Measurements from ENCODE around the gene NFIX. TPM values are rescaled to one million over a fixed set of nuclear protein-coding genes. Genes with fewer than 3 reads are reported as not detected.
A peak's percentile ranks its signal among the peaks of the same experiment; 100 is the strongest.

NFIX gene
- total RNA-seq, 1 experiment from 2014 or later: 144 TPM

DNA sequence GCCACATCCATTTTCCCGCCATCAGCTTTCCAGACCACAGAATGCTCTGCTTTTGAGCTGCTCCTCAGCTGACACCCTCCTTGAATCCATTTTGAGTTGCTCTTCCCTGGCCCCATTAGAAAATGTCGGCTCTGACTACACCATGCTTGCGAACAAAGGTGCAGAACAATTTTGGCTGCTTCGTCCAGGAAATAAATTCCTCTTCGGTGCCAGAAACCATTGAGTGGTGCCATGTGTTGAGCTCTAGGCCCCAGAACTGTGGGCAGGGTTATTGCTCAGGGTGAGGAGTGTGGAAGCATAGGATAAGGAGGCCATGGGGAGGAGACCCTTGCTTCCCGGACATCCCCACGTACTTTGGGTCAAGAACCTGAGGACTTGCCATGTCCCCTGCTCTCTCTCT, 52.1 kb downstream of the NFIX start:
- TF ChIP-seq TCF7L2 (IDR thresholded peaks at IDR 0.05; ENCODE audit: low read depth, low read length): no peak
- TF ChIP-seq, protein P1, sequence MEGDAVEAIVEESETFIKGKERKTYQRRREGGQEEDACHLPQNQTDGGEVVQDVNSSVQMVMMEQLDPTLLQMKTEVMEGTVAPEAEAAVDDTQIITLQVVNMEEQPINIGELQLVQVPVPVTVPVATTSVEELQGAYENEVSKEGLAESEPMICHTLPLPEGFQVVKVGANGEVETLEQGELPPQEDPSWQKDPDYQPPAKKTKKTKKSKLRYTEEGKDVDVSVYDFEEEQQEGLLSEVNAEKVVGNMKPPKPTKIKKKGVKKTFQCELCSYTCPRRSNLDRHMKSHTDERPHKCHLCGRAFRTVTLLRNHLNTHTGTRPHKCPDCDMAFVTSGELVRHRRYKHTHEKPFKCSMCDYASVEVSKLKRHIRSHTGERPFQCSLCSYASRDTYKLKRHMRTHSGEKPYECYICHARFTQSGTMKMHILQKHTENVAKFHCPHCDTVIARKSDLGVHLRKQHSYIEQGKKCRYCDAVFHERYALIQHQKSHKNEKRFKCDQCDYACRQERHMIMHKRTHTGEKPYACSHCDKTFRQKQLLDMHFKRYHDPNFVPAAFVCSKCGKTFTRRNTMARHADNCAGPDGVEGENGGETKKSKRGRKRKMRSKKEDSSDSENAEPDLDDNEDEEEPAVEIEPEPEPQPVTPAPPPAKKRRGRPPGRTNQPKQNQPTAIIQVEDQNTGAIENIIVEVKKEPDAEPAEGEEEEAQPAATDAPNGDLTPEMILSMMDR (IDR thresholded peaks at IDR 0.05): no peak
- TF ChIP-seq POLR2AphosphoS5 (IDR thresholded peaks at IDR 0.05; ENCODE audit: low read depth, low read length): no peak
- no peak for TF ChIP-seq SIN3A (IDR thresholded peaks at IDR 0.05; ENCODE audit: borderline replicate concordance, insufficient read depth, low read depth, low read length)
- TF ChIP-seq, protein P2, sequence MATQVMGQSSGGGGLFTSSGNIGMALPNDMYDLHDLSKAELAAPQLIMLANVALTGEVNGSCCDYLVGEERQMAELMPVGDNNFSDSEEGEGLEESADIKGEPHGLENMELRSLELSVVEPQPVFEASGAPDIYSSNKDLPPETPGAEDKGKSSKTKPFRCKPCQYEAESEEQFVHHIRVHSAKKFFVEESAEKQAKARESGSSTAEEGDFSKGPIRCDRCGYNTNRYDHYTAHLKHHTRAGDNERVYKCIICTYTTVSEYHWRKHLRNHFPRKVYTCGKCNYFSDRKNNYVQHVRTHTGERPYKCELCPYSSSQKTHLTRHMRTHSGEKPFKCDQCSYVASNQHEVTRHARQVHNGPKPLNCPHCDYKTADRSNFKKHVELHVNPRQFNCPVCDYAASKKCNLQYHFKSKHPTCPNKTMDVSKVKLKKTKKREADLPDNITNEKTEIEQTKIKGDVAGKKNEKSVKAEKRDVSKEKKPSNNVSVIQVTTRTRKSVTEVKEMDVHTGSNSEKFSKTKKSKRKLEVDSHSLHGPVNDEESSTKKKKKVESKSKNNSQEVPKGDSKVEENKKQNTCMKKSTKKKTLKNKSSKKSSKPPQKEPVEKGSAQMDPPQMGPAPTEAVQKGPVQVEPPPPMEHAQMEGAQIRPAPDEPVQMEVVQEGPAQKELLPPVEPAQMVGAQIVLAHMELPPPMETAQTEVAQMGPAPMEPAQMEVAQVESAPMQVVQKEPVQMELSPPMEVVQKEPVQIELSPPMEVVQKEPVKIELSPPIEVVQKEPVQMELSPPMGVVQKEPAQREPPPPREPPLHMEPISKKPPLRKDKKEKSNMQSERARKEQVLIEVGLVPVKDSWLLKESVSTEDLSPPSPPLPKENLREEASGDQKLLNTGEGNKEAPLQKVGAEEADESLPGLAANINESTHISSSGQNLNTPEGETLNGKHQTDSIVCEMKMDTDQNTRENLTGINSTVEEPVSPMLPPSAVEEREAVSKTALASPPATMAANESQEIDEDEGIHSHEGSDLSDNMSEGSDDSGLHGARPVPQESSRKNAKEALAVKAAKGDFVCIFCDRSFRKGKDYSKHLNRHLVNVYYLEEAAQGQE (IDR thresholded peaks at IDR 0.05; ENCODE audit: insufficient read depth in 1 of 2, low read depth in 2 of 2, low read length in 1 of 2): no peak
- H3K4me3 ChIP-seq (ENCODE audit: low read depth in 2 of 2, low read length in 2 of 2): no peak overlapping the region
- 0 out of 2 replicates have a peak, but pooled peaks cover 2% of the 10 kb centered on the region for H3K36me3 ChIP-seq (ENCODE audit: control insufficient read depth, insufficient read depth, low read length)
- CTCF ChIA-PET: no interaction called here
- no peak overlapping the region for H3K27ac ChIP-seq (ENCODE audit: low read length)
- no peaks in the 10 kb centered on the region for H3K9me3 ChIP-seq (ENCODE audit: control insufficient read depth, insufficient read depth, low read depth, low read length)
- ATAC-seq (no peak), DNase-seq (ENCODE audit: low read depth, low spot score) (no peak)
- intact Hi-C loops (cut with micrococcal nuclease; ENCODE audit: unreplicated experiment) (no loop called here), in situ Hi-C loops (cut with HindIII; ENCODE audit: low pct_unique_long_range_greater_than_20kb, low sequenced_read_pairs) (no loop called here)
- no TSS peak for BruUV-seq (replicated peaks)
- H3K27me3 ChIP-seq (ENCODE audit: control insufficient read depth, insufficient read depth, low read length): no peaks in the 10 kb centered on the region
- POLR2A ChIA-PET: no interaction called here
- H3K4me1 ChIP-seq (ENCODE audit: control insufficient read depth, insufficient read depth, low read length): peaks cover 52% of the 10 kb centered on the region

DNA sequence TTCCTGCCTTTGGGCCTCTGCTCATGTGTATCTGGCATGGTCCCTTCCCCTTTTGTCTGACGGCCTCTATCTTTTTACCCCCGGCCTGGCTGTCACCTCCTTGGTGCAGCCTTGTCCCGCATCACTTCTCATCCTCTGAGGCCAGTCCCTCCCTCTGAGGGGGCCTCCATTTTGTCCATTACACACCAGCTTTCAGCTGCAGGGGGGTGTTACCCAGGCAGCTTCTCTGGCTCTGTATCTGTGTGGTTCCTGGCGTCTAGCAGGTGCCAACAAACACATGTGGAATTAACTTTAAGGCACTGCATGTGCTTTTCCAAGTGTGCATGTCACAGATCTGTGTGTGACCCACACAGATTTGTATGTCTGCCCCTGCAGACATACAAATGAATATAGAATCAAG, 55.0 kb downstream of the NFIX start:
- TF ChIP-seq, protein P1 (IDR thresholded peaks at IDR 0.05): no peak
- TF ChIP-seq TCF7L2 (IDR thresholded peaks at IDR 0.05; ENCODE audit: low read depth, low read length): no peak
- no peak for TF ChIP-seq POLR2AphosphoS5 (IDR thresholded peaks at IDR 0.05; ENCODE audit: low read depth, low read length)
- no peak for TF ChIP-seq SIN3A (IDR thresholded peaks at IDR 0.05; ENCODE audit: borderline replicate concordance, insufficient read depth, low read depth, low read length)
- TF ChIP-seq, protein P2 (IDR thresholded peaks at IDR 0.05; ENCODE audit: insufficient read depth in 1 of 2, low read depth in 2 of 2, low read length in 1 of 2): no peak
- CTCF ChIA-PET: interaction anchor here (1.5 kb wide), 1 partner anchor 11 kb away, joined by 8 read pairs; no protein-coding TSS in a partner anchor
- ATAC-seq: no peak
- Histone ChIP-seq H3K4me3 (ENCODE audit: low read depth in 2 of 2, low read length in 2 of 2) (no peak overlapping the region), H3K4me1 (ENCODE audit: control insufficient read depth, insufficient read depth, low read length) (peaks cover 66% of the 10 kb centered on the region), H3K9me3 (ENCODE audit: control insufficient read depth, insufficient read depth, low read depth, low read length) (no peaks in the 10 kb centered on the region), H3K27ac (ENCODE audit: low read length) (peak overlapping the region; percentile 99), H3K27me3 (ENCODE audit: control insufficient read depth, insufficient read depth, low read length) (no peaks in the 10 kb centered on the region), H3K36me3 (ENCODE audit: control insufficient read depth, insufficient read depth, low read length) (no peaks in the 10 kb centered on the region)
- intact Hi-C loops (cut with micrococcal nuclease; ENCODE audit: unreplicated experiment) (no loop called here), in situ Hi-C loops (cut with HindIII; ENCODE audit: low pct_unique_long_range_greater_than_20kb, low sequenced_read_pairs) (no loop called here)
- no TSS peak for BruUV-seq (replicated peaks)
- POLR2A ChIA-PET: no interaction called here
- DNase-seq (ENCODE audit: low read depth, low spot score): no peak

Measured in Panc1 (cell line).